GM12878 (cell line): ENCODE results near the gene PSMB9. TPM values are rescaled to one million over a fixed set of nuclear protein-coding genes. Genes with fewer than 3 reads are reported as not detected.

Experiments used
- BRCA1 ChIP-seq: IDR thresholded peaks from 2 replicates; pipeline ENCODE4 v1.6.1; 2011; ENCODE audit warnings: low read depth, low read length, improper control_type of control experiment
- CEBPB ChIP-seq, 2 experiments: fragments of 150-350 bp in 1 of 2; IDR thresholded peaks; 2 replicates each; pipeline ENCODE4 v1.6.1; 2012 to 2014; ENCODE audit warnings: low read depth in 2 of 2, low read length in 2 of 2, borderline replicate concordance in 1 of 2, inconsistent platforms in 1 of 2
- GABPA ChIP-seq: IDR thresholded peaks from 2 replicates; pipeline ENCODE4 v1.6.1; 2014; ENCODE audit warnings: antibody characterized with exemption, low read depth, mild to moderate bottlenecking, inconsistent platforms
- HDAC2 ChIP-seq: fragments of 200-600 bp; sonication (generic); IDR thresholded peaks from 2 replicates; pipeline ENCODE4 v1.6.1; 2017
- NFYA ChIP-seq: IDR thresholded peaks from 2 replicates; pipeline ENCODE4 v1.6.1; 2011; ENCODE audit warnings: low read depth, mild to moderate bottlenecking, low read length, improper control_type of control experiment, borderline replicate concordance
- NR2C1 ChIP-seq: fragments of 450-650 bp; IDR thresholded peaks from 2 replicates; pipeline ENCODE4 v1.6.1; 2017; ENCODE audit warnings: antibody characterized with exemption, mild to moderate bottlenecking, moderate library complexity
- SMAD5 ChIP-seq: IDR thresholded peaks from 2 replicates; pipeline ENCODE4 v1.6.1; 2016; ENCODE audit warnings: antibody characterized with exemption, low read depth
- SMC3 ChIP-seq: IDR thresholded peaks from 2 replicates; pipeline ENCODE4 v1.6.1; 2011; ENCODE audit warnings: low read length, improper control_type of control experiment, borderline replicate concordance
- polyA plus RNA-seq, 11 experiments: library from polyadenylated mRNA; depleted of rRNA in 4 of 11; unstranded in 6 of 11; stranded (reverse) in 5 of 11; fragments of >200 nt; fragmentation: Nextera tagmentation in 4 of 11; fragmentation: Illumina TruSeq in 1 of 11; extraction: Ambion mirVana in 4 of 11; extraction: Trizol in 1 of 11; gene quantifications; 1 replicate in 1 of 11; 2 replicates in 10 of 11; pipeline versions ENCODE4 v1.2.1 to v1.2.3, GENCODE V29; 2011 to 2016; ENCODE audit warnings: inconsistent platforms in 2 of 11, missing spikeins in 2 of 11, low read depth in 1 of 11
- total RNA-seq, 4 experiments: library from RNA; depleted of rRNA in 3 of 4; stranded (reverse); fragments of >200 nt in 3 of 4; fragmentation: Illumina TruSeq in 1 of 4; extraction: Trizol in 1 of 4; gene quantifications; 2 replicates each; pipeline versions ENCODE4 v1.2.1 to v1.2.3, GENCODE V29; 2013 to 2021
- TF ChIP-seq, protein P1 (sequence below): fragments of 450-650 bp; IDR thresholded peaks from 2 replicates; pipeline ENCODE4 v1.6.1; 2017; ENCODE audit warnings: mild to moderate bottlenecking, low read depth, inconsistent platforms; ENCODE audit not compliant: poor library complexity, severe bottlenecking
- TF ChIP-seq, protein P2 (sequence below): IDR thresholded peaks from 2 replicates; pipeline ENCODE4 v1.6.1; 2011; ENCODE audit warnings: borderline replicate concordance, low read depth, mild to moderate bottlenecking, moderate library complexity, mixed read lengths, low read length; ENCODE audit not compliant: insufficient read depth; ENCODE audit errors: extremely low read length
- TF ChIP-seq, protein P3 (sequence below): fragments of 150-350 bp; IDR thresholded peaks from 2 replicates; pipeline ENCODE4 v1.6.1; 2016; ENCODE audit warnings: low read depth, low read length
- TF ChIP-seq, protein P4 (sequence below): fragments of 450-650 bp; IDR thresholded peaks from 2 replicates; pipeline ENCODE4 v1.6.1; 2018; ENCODE audit warnings: mild to moderate bottlenecking, low read depth, moderate library complexity; ENCODE audit not compliant: partially characterized antibody

The PSMB9 gene
- total and polyA plus RNA-seq, 10 of the 15 experiments (the other 5 are each of a cell fraction or from before 2014, with no cell fraction given), result 167 to 517 (median 275) TPM

DNA sequence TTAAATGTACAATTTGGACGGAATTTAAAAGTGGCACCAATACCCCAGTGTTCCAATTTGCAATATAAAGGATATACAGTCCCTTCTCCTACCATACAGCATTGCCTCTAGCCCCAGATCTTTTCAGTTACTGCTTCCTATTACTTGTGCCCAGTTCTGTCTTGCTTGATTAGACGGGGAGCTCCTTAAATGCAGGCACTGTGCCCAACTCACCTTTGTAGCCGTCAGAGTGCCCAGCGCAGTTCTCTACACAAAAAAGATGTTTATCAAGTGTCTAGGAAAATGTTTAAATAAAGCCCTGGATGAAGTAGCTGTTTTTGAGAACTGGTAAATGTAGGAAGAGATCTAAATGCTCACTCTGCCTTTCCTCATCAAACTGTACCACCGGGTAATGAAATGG lies 23.1 kb upstream of the PSMB9 start (continued):
- TF ChIP-seq, protein P1, sequence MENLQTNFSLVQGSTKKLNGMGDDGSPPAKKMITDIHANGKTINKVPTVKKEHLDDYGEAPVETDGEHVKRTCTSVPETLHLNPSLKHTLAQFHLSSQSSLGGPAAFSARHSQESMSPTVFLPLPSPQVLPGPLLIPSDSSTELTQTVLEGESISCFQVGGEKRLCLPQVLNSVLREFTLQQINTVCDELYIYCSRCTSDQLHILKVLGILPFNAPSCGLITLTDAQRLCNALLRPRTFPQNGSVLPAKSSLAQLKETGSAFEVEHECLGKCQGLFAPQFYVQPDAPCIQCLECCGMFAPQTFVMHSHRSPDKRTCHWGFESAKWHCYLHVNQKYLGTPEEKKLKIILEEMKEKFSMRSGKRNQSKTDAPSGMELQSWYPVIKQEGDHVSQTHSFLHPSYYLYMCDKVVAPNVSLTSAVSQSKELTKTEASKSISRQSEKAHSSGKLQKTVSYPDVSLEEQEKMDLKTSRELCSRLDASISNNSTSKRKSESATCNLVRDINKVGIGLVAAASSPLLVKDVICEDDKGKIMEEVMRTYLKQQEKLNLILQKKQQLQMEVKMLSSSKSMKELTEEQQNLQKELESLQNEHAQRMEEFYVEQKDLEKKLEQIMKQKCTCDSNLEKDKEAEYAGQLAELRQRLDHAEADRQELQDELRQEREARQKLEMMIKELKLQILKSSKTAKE, result no peak
- TF ChIP-seq SMC3 (no peak), NFYA (no peak), CEBPB (IDR thresholded peaks at IDR 0.05; ENCODE audit: borderline replicate concordance in 1 of 2, low read depth in 2 of 2, low read length in 2 of 2) (no peak), SMAD5 (no peak), GABPA (no peak), NR2C1 (no peak), HDAC2 (no peak), BRCA1 (no peak)
- TF ChIP-seq, protein P2, sequence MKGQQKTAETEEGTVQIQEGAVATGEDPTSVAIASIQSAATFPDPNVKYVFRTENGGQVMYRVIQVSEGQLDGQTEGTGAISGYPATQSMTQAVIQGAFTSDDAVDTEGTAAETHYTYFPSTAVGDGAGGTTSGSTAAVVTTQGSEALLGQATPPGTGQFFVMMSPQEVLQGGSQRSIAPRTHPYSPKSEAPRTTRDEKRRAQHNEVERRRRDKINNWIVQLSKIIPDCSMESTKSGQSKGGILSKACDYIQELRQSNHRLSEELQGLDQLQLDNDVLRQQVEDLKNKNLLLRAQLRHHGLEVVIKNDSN, result no peak
- TF ChIP-seq, protein P3, sequence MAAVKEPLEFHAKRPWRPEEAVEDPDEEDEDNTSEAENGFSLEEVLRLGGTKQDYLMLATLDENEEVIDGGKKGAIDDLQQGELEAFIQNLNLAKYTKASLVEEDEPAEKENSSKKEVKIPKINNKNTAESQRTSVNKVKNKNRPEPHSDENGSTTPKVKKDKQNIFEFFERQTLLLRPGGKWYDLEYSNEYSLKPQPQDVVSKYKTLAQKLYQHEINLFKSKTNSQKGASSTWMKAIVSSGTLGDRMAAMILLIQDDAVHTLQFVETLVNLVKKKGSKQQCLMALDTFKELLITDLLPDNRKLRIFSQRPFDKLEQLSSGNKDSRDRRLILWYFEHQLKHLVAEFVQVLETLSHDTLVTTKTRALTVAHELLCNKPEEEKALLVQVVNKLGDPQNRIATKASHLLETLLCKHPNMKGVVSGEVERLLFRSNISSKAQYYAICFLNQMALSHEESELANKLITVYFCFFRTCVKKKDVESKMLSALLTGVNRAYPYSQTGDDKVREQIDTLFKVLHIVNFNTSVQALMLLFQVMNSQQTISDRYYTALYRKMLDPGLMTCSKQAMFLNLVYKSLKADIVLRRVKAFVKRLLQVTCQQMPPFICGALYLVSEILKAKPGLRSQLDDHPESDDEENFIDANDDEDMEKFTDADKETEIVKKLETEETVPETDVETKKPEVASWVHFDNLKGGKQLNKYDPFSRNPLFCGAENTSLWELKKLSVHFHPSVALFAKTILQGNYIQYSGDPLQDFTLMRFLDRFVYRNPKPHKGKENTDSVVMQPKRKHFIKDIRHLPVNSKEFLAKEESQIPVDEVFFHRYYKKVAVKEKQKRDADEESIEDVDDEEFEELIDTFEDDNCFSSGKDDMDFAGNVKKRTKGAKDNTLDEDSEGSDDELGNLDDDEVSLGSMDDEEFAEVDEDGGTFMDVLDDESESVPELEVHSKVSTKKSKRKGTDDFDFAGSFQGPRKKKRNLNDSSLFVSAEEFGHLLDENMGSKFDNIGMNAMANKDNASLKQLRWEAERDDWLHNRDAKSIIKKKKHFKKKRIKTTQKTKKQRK, result no peak
- TF ChIP-seq, protein P4, sequence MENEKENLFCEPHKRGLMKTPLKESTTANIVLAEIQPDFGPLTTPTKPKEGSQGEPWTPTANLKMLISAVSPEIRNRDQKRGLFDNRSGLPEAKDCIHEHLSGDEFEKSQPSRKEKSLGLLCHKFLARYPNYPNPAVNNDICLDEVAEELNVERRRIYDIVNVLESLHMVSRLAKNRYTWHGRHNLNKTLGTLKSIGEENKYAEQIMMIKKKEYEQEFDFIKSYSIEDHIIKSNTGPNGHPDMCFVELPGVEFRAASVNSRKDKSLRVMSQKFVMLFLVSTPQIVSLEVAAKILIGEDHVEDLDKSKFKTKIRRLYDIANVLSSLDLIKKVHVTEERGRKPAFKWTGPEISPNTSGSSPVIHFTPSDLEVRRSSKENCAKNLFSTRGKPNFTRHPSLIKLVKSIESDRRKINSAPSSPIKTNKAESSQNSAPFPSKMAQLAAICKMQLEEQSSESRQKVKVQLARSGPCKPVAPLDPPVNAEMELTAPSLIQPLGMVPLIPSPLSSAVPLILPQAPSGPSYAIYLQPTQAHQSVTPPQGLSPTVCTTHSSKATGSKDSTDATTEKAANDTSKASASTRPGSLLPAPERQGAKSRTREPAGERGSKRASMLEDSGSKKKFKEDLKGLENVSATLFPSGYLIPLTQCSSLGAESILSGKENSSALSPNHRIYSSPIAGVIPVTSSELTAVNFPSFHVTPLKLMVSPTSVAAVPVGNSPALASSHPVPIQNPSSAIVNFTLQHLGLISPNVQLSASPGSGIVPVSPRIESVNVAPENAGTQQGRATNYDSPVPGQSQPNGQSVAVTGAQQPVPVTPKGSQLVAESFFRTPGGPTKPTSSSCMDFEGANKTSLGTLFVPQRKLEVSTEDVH, result no peak
